ENCODE measurements around the gene NELFCD. TPM values are rescaled to one million over a fixed set of nuclear protein-coding genes. Genes with fewer than 3 reads are reported as not detected.

Gene NELFCD
- total and polyA plus RNA-seq, 9 of the 15 experiments (the other 6 are each of a cell fraction or from before 2014, with no cell fraction given), result 11.7 to 163 (median 96.5) TPM

DNA sequence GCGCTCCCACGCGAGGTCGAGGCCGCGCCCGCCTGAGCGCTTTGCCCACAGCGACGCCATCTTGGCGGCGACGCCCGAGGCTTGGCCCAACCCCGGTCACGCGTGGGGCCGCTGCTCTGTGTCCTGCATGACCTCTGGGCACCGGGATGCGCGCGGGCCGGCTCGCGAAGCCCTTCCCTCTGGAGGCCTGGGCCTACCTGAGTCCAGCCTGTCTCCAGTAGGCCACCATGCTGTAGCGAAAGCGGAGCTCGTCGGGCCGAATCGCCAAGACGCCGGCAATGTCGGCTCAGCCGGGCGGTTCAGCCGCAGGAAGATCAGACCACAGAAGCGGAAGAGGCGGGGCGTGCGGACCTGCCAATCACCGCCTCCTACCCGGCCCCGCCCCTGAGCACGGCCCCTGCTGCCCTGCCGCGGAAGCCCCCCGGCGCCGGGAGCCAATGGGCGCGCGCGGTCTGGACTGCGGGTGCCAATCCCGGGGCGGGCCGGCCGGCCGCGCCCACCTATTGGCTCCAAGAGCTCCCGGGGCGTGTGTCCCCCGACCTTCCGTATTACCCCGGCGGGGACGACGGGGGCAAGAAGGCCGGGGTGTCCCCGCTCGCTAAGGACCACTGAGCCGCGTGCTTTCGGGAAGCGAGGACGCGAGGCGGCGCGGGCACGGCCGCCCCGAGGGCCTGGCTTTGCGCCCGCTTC lies 51.1 kb downstream of the NELFCD start, which contains the start of gene ATP5F1E (continued):
- TF ChIP-seq PHF8 (IDR thresholded peaks at IDR 0.05; ENCODE audit: borderline replicate concordance, low read length) (peak; percentile 97), MITF (IDR thresholded peaks at IDR 0.05) (peak; percentile 19; the same call in 1 of the 2 replicates), ZNF79 (CRISPR knock-in tag; IDR thresholded peaks at IDR 0.05; ENCODE audit: low read depth) (peak; percentile 96), RFX1 (IDR thresholded peaks at IDR 0.05) (no peak), E2F1 (CRISPR knock-in tag; IDR thresholded peaks at IDR 0.05) (0 out of 2 replicates have a peak, but pooled peaks have one; percentile 68), ETV5 (CRISPR knock-in tag; IDR thresholded peaks at IDR 0.05; ENCODE audit: low read depth) (peak; percentile 57; the same call in 1 of the 2 replicates), AFF4 (CRISPR knock-in tag; IDR thresholded peaks at IDR 0.05) (peak; percentile 88; the same call in 1 of the 2 replicates)
- TF ChIP-seq, protein P1, sequence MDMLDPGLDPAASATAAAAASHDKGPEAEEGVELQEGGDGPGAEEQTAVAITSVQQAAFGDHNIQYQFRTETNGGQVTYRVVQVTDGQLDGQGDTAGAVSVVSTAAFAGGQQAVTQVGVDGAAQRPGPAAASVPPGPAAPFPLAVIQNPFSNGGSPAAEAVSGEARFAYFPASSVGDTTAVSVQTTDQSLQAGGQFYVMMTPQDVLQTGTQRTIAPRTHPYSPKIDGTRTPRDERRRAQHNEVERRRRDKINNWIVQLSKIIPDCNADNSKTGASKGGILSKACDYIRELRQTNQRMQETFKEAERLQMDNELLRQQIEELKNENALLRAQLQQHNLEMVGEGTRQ (CRISPR knock-in tag; IDR thresholded peaks at IDR 0.05), result no peak
